ENCODE measurements around the gene ZNF275. TPM values are rescaled to one million over a fixed set of nuclear protein-coding genes. Genes with fewer than 3 reads are reported as not detected.
"Not testable (repeated sequence)": the region's sequence is repeated elsewhere in the genome, so short reads cannot be mapped to it uniquely, and the experiment has no call there.

ZNF275 gene
- polyA plus RNA-seq = 1 to 10 TPM; 5.3 to 7.9 (median 7.2) TPM

DNA sequence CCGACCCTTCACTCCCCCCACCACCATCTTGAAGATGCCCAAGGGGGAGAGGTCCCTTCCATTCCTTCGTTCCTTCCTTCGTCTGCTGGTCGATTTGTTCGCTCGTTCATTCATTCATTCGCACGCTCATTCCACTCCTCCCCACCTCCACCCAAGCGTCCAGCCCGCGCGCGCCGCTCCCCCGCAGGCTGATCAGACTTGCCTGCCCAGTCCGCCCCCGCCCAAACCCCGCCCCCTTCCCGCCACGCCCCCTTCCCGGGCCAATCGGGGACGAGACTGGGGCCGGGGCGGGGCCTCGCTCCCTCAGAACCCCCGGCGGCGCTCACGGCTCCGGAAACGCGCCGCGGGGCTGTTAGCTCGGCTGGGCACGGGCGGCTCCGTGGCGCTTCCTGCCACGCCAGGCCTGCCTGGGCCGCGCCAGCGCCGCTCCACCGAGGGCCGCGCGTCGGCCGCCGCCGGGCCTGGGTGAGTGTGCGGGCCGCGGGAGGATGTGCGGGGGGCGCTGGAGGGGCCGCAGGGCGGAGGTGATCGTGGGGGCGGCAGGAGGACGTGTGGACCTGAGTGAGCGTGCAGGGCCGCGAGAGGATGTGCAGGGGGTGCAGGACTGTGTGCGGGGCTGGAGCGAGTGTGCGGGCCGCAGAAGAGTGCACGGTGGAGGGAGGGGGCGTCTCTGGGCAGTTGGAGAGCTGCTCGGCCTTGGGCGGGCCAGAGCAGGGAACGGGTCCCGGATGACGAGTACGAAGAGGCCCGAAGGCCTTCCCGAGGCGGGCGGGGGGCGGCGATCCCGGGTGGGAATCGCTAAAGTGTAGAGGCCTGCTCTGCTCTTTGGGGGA lies at the start of gene ZNF275:
TSS of gene ZNF275 (plus strand) at position 333 of the 833 bp plus-strand sequence. CDS start 2,527 bp downstream, outside the sequence.
- 0 to 35% (median 0%) methylated on average over 35 to 86 of the region's 86 CpGs for WGBS, 3 donors
- no peak within 1 kb of the TSS for H3K27ac ChIP-seq (ENCODE audit: low read depth, low read length)

DNA sequence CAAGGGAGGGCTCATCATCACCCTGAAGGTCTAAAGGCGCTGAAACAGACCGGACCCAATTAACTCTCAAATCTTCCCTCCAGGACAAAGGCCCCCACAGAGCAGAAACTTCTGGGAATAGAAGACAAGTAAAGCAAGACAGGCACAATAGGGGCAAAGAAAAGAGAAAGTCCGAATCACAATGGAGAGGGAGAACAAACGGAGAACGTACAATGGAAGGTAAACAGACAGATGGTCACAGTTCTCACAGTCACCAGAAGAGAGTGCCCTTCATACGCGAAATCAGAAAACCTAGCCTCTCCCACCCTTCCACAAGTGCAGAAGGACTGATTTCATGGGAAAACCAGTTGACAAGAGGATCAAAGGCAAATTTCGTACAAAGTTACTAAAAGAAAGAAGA lies 48.3 kb upstream of the ZNF275 start:
- WGBS, 3 donors = no CpG with 5 or more reads among the region's 8 CpGs
- H3K27ac ChIP-seq (ENCODE audit: low read depth, low read length) = not testable (repeated sequence)

- H3K27ac ChIP-seq (ENCODE audit: low read depth, low read length) = not testable (repeated sequence)
- whole genome bisulfite sequencing, 3 donors = no CpG with 5 or more reads among the region's 2 CpGs
Observed at GRCh38 chrX:153288807-153289206, 45.1 kb upstream of the ZNF275 start.

DNA sequence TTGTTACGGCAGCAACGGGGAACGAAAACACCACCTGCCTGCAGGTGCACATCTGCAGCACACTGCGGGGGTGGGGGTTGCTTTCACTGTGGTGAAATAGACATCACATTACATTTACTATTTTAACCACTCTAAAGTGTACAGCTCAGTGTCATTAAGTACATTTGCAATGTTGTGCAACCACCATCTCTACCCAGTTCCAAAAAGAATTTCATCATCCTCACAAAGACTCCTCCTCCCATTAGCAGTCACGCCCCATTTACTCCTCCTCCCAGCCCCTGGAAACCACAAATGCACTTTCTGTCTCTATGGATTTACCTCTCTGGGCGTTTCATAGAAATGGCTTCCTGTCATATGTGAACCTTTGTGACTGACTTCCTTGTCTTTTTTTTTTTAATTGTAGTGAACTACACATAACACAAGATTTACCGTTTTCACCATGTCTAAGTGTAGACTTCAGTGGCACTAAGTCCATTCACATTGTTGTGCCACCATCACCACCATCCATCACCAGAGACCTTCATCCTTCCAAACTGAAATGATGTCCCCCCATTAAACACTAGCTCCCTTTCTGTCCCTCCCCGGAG lies 40.4 kb upstream of the ZNF275 start:
- not testable (repeated sequence) for H3K27ac ChIP-seq (ENCODE audit: low read depth, low read length)
- WGBS, 3 donors = 62 to 68% (median 62%) methylated on average over 3 of the region's 8 CpGs

GRCh38 chrX:153297376-153297775 lies 36.6 kb upstream of the ZNF275 start:
- 45 to 82% (median 54%) methylated on average over 1 of the region's 1 CpG for WGBS, 3 donors
- H3K27ac ChIP-seq (ENCODE audit: low read depth, low read length) = no peak overlapping the region

DNA sequence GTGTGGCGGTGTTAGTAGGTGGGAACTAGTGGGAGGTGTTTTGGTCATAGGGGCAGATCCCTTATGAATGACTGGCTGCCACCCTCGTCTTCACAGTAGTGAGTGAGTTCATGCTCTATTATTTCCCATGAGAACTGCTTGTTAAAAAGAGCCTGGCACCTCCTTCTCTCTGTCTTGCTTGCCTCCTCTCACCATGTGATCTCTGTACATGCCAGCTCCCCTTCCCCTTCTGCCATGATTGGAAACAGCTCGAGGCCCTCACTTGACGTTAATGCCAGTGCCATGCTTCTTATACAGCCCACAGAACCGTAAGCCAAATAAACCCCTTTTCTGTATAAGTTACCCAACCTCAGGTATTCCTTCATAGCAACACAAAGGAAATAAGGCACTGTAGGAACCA lies 34.1 kb upstream of the ZNF275 start:
- WGBS, 3 donors = 54 to 75% (median 65%) methylated on average over 5 of the region's 5 CpGs
- no peak overlapping the region for H3K27ac ChIP-seq (ENCODE audit: low read depth, low read length)

DNA sequence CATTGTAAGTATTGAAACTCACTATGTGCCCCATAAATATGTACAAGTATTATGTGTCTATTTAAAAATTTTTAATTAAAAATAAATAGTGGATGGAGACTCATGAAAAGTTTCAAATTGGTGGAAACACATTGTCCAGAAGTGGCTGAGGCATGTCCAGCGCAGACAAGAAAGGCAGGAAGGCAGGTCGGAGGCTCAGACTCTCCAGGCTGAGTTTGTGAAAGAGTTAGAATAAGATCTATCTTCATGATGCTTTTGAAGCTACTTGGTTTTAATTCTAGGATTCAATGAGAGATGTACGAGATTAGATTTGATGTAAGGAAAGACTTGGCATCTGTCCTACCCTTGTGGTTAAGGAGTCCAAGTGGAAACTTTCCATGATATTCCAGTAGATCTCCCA lies 32.2 kb upstream of the ZNF275 start:
- 72 to 79% (median 79%) methylated on average over 3 of the region's 3 CpGs for WGBS, 3 donors
- no peak overlapping the region for H3K27ac ChIP-seq (ENCODE audit: low read depth, low read length)

DNA sequence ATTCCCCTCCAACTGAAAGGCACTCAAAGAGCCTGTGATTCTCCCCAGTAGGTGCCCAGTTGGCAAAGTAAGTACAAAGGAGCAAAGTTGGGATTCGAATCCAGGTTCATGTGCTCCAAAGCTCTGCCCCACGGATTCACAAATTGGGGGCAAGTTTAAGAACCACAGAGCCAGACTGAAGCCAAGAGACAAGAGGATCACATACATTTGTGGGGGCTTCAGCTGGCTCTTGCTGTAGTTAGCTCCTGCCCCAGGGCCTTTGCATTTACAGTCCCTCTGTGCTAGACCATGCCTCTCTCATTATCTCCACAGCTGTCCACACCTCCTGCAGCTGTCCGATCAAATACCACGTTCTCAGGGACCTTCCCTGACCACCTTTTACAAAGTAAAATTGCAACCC lies 31.2 kb upstream of the ZNF275 start:
- WGBS, 3 donors = 72 to 87% (median 86%) methylated on average over 4 of the region's 4 CpGs

GRCh38 chrX:153303276-153304262 lies 30.4 kb upstream of the ZNF275 start:
- 53 to 62% (median 58%) methylated on average over 11 to 12 of the region's 12 CpGs for WGBS, 3 donors
- no peak overlapping the region for H3K27ac ChIP-seq (ENCODE audit: low read depth, low read length)

More for the DNA sequence above, 31.2 kb upstream of the ZNF275 start:
- no peak overlapping the region for H3K27ac ChIP-seq (ENCODE audit: low read depth, low read length)

DNA sequence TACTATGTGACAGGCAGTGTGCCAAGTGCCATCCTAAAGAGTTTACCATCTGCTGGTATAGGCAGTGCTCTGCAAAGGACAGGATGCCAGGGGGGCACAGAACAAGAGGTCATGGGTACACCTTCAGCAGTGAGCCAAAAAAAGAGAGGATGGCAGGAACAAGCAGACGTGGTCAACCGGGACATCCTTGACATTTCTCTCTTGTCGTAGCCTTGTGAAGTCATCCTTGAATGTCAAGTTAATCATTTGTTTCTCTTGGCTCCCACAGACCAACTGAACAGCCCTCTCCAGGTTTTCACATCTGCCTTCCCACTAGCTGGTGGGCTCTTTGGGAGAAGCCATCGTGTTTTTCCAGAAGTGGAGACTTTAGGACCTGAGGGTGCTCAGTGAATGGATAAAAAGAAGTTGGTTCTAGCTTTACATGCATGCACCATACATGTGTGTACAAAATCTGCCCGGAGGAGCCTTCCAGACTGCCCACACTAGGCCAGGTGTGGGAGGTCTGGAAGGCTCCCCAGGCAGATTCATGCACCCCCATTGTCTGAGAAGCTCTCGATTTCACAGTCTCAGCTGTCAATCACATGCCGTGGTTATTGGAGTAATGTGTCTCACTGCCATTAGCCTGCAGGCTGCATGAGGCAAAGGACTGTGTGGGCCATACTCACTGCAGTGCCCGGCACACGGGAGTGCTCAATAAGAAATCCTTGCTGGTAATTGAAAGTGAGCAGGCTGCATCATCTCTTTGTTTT lies 28.8 kb upstream of the ZNF275 start:
- WGBS, 3 donors = 74 to 84% (median 75%) methylated on average over 9 of the region's 9 CpGs
- no peak overlapping the region for H3K27ac ChIP-seq (ENCODE audit: low read depth, low read length)

DNA sequence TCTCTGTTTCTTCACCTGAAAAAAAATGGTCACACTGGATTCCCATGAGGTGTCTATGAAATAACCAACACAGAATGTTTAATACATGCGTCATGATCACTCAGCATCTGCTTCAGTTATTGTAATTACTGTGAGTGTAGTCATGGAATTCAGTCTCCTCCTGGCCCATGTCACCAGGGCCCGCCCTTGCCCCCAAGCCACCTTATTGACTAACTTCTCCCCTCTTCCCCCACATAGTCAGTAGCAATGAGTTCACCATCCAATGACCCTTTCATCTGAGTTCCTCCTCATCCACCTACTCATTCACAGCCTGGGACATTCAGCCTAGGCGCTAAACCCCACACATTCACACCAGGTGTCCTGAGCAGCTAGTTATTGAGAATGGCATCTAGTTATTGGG lies 28.0 kb upstream of the ZNF275 start:
- no peak overlapping the region for H3K27ac ChIP-seq (ENCODE audit: low read depth, low read length)
- WGBS, 3 donors = 85 to 97% (median 97%) methylated on average over 3 of the region's 3 CpGs

- WGBS, 3 donors = 81 to 83% (median 83%) methylated on average over 16 to 17 of the region's 17 CpGs
- H3K27ac ChIP-seq (ENCODE audit: low read depth, low read length) = no peak overlapping the region
Observed at GRCh38 chrX:153306527-153307115, 27.3 kb upstream of the ZNF275 start.

GRCh38 chrX:153307276-153308178 lies 26.4 kb upstream of the ZNF275 start:
- 62 to 74% (median 73%) methylated on average over 10 to 12 of the region's 12 CpGs for WGBS, 3 donors
- H3K27ac ChIP-seq (ENCODE audit: low read depth, low read length) = no peak overlapping the region

GRCh38 chrX:153310901-153311300 lies 23.1 kb upstream of the ZNF275 start:
- 86 to 91% (median 89%) methylated on average over 9 of the region's 9 CpGs for WGBS, 3 donors
- no peak overlapping the region for H3K27ac ChIP-seq (ENCODE audit: low read depth, low read length)

- H3K27ac ChIP-seq (ENCODE audit: low read depth, low read length) = no peak overlapping the region
- WGBS, 3 donors = 72 to 88% (median 84%) methylated on average over 5 of the region's 5 CpGs
Observed at GRCh38 chrX:153312041-153312440, 21.9 kb upstream of the ZNF275 start.

GRCh38 chrX:153312842-153313241 lies 21.1 kb upstream of the ZNF275 start:
- 69 to 100% (median 79%) methylated on average over 1 of the region's 1 CpG for WGBS, 3 donors
- no peak overlapping the region for H3K27ac ChIP-seq (ENCODE audit: low read depth, low read length)

DNA sequence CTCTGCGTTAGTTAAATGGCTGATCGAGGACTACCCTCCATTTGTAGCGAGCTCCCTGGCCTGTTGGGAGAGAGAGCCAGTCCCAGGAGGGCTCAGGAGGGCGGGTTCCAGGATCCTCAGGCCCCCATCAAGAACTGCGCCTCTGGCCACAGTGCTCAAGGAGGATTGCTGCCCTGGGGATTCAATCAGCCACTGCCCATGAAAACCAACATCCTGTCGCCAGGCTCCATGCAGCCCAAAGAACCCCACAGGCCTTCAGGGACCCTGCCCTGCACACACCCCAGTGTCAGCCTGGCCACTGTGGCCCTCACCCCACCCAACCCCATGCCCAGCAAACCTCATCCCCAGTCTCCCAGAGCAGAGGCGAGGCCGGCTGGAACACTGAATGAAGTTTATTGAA lies 16.6 kb upstream of the ZNF275 start:
- no peak overlapping the region for H3K27ac ChIP-seq (ENCODE audit: low read depth, low read length)
- 80 to 90% (median 82%) methylated on average over 8 of the region's 8 CpGs for WGBS, 3 donors
